ENCODE data around the gene RAB31. TPM values are rescaled to one million over a fixed set of nuclear protein-coding genes. Genes with fewer than 3 reads are reported as not detected.

RAB31 gene
- total and polyA plus RNA-seq, 11 donors = 3.2 to 67.7 (median 12.8) TPM

DNA sequence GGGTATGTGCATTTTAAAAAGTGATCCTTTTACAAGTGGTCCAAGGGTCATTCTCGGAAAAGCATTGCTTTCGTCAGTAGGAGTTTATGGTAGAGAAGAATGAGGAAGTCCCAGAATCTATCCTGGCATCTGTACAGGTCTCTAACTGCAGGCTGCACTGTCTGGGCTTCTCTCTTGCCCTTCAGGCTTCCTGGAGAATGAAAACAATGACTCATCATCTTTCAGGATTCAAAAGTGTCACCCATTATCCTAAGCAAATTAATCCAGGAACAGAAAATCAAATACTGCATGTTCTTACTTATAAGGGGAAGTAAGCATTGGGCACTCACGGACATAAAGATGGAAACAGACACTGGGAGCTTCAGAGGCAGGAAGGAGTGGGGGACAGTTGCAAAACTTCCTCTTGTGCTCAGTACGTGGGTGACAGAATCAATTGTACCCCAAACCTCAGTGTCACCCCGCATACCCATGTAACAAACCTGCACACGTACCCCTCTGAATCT is 117.5 kb downstream of the RAB31 start:
- TF ChIP-seq POLR2A (IDR thresholded peaks at IDR 0.05) = no peak
- TF ChIP-seq, protein P1, sequence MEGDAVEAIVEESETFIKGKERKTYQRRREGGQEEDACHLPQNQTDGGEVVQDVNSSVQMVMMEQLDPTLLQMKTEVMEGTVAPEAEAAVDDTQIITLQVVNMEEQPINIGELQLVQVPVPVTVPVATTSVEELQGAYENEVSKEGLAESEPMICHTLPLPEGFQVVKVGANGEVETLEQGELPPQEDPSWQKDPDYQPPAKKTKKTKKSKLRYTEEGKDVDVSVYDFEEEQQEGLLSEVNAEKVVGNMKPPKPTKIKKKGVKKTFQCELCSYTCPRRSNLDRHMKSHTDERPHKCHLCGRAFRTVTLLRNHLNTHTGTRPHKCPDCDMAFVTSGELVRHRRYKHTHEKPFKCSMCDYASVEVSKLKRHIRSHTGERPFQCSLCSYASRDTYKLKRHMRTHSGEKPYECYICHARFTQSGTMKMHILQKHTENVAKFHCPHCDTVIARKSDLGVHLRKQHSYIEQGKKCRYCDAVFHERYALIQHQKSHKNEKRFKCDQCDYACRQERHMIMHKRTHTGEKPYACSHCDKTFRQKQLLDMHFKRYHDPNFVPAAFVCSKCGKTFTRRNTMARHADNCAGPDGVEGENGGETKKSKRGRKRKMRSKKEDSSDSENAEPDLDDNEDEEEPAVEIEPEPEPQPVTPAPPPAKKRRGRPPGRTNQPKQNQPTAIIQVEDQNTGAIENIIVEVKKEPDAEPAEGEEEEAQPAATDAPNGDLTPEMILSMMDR (IDR thresholded peaks at IDR 0.05) = no peak
- Histone ChIP-seq H3K4me1 (peaks cover 0 to 64% (median 22%) of the 10 kb centered on the region in 12 donors), H3K27me3 (no peaks in the 10 kb centered on the region), H3K9me3 (peaks cover 0 to 7% (median 0%) of the 10 kb centered on the region in 12 donors), H3K27ac (peak overlapping the region; percentile 47 to 90 (median 78)), H3K36me3 (no peaks in the 10 kb centered on the region), H3K4me3 (no peak overlapping the region)
- intact Hi-C loops (cut with DNase I) = loop anchor here in 4 of 10 donors (2.0 to 10.0 kb wide), 3 partner anchors 13 to 99 kb away; partner anchors contain the start of gene VAPA (in 2 of the 4)
- ATAC-seq = peak in 3 of 4 donors; percentile 59 to 69 (median 61)
- WGBS, 4 donors = 42 to 58% (median 51%) methylated on average over 6 of the region's 6 CpGs
- no peak for DNase-seq

DNA sequence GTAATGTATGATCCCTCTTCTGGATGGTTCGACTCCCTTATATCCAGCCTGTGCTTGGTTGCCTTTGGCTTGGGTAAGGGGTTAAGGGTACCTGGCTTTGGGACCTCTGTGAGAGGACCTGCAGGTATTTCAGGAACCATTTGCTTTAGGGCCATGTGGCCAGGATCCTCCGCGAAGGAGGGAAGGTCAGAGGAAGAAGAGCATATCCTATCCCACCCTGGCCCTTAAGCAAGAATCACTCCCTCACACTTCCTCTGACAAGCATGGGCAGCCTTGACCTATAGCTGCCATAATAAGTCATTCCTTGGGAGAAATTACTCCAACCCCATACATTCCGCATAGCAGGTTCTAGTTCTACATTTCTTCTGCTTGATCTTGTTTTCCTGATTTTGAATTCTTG is 118.6 kb downstream of the RAB31 start:
- peaks cover 0 to 66% (median 24%) of the 10 kb centered on the region in 12 donors for H3K4me1 ChIP-seq
- no peaks in the 10 kb centered on the region for H3K27me3 ChIP-seq
- no peaks in the 10 kb centered on the region for H3K9me3 ChIP-seq
- 78 to 95% (median 91%) methylated on average over 4 of the region's 4 CpGs for WGBS, 4 donors
- DNase-seq (no peak), ATAC-seq (no peak)
- intact Hi-C loops (cut with DNase I) = loop anchor here in 3 of 10 donors (10.0 kb wide), 2 partner anchors 88 to 98 kb away; partner anchors contain the start of gene VAPA (in 2 of the 3)
- H3K36me3 ChIP-seq = no peaks in the 10 kb centered on the region
- H3K4me3 ChIP-seq = no peak overlapping the region
- TF ChIP-seq, protein P1 (IDR thresholded peaks at IDR 0.05) = no peak
- no peak for TF ChIP-seq POLR2A (IDR thresholded peaks at IDR 0.05)
- peak overlapping the region in 5 of 12 donors; percentile 6 to 90 (median 77) for H3K27ac ChIP-seq

DNA sequence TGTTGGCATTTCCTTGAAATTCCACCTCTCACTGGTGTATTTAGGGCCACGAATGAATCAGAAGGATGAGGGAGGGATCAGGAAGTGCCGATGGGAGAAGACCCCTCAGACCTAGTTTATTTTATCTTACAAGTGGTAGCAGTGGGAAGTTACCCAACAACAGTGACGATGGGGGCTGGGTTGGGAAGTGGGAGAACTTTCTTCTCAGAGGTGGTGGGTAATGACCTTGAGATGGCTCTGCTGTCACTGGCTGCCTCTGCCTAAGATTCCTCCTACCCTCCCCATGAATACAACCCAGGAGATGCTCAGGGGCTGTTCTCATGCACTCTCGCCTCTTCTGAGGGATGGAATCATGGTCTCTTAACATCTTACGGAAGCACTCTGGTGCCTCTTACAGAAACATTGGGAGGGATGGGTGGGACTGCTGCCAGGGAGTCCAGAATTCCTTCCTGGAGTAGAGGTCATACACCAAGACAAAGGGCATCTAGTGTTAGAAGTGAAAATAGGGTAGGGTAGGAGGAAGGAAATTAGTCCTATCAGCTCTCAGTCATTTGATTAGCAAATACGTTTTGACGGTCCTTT is 119.2 kb downstream of the RAB31 start:
- Histone ChIP-seq H3K27ac (peak overlapping the region in 6 of 12 donors; percentile 2 to 90 (median 20)), H3K4me3 (no peak overlapping the region), H3K27me3 (no peaks in the 10 kb centered on the region), H3K9me3 (no peaks in the 10 kb centered on the region), H3K4me1 (peaks cover 0 to 66% (median 24%) of the 10 kb centered on the region in 12 donors), H3K36me3 (no peaks in the 10 kb centered on the region)
- ATAC-seq (no peak), DNase-seq (no peak)
- intact Hi-C loops (cut with DNase I) = loop anchor here in 3 of 10 donors (10.0 kb wide), 2 partner anchors 87 to 97 kb away; partner anchors contain the start of gene VAPA (in 2 of the 3)
- TF ChIP-seq, protein P1 (IDR thresholded peaks at IDR 0.05) = no peak
- TF ChIP-seq POLR2A (IDR thresholded peaks at IDR 0.05) = no peak
- WGBS, 4 donors = 74 to 83% (median 80%) methylated on average over 7 of the region's 7 CpGs

DNA sequence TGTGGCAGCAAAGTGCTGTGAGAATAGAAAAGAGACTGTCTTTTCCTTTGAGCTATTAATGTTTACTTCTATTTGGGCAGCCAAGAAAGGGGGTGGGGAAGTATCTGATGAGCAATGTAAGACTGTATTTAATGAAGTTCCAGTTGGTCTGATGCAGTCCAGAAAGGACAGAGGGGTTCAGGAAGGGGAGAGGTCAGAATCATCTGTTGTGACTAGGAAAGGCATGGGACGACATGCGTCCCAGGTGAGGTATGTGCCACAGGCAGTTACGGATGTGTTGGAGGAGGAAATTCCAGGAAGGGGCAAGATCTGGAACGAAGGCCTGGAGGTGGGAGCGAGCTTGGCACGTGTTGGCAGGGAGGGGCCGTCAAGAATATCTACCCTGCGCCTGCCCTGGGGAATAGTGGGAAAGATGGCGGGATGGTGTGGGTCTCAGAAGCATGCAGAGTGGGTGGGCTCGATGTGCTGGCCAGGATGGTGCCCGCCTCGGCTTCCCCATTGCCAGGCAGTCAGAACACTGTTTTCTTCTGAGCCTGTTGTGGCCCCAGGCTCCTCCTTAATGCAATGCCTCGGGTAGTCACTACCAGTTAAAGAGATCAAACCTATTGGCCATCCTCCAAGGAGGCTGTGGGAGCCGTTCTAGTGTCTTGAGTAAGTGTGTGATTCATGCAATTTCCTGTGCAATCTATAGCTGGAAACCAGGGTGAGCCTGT is 119.8 kb downstream of the RAB31 start:
- DNase-seq (peak in 2 of 5 donors; percentile 55 to 57), ATAC-seq (peak in 3 of 4 donors; percentile 2 to 60 (median 18))
- TF ChIP-seq, protein P1 (IDR thresholded peaks at IDR 0.05) = no peak
- no peak for TF ChIP-seq POLR2A (IDR thresholded peaks at IDR 0.05)
- intact Hi-C loops (cut with DNase I) = loop anchor here in 3 of 10 donors (10.0 kb wide), 2 partner anchors 87 to 97 kb away; partner anchors contain the start of gene VAPA (in 2 of the 3)
- no peak overlapping the region for H3K4me3 ChIP-seq
- no peaks in the 10 kb centered on the region for H3K27me3 ChIP-seq
- H3K4me1 ChIP-seq = peaks cover 0 to 66% (median 24%) of the 10 kb centered on the region in 12 donors
- no peaks in the 10 kb centered on the region for H3K9me3 ChIP-seq
- no peaks in the 10 kb centered on the region for H3K36me3 ChIP-seq
- 73 to 88% (median 77%) methylated on average over 14 of the region's 14 CpGs for WGBS, 4 donors
- peak overlapping the region in 6 of 12 donors; percentile 2 to 90 (median 20) for H3K27ac ChIP-seq
